GM19238 (cell line): ENCODE results near the gene FBXL19.

ENCODE experiments used
- DNase-seq: peaks from one replicate; pipeline ENCODE4 v3.0.0; 2011; ENCODE audit warnings: low spot score; ENCODE audit not compliant: insufficient read length

FBXL19 gene

GRCh38 chr16:30985401-30986128 lies 62.2 kb downstream of the FBXL19 start:
- DNase-seq: no peak

- DNase-seq: no peak
These were observed 63.0 kb downstream of the FBXL19 start for GRCh38 chr16:30986129-30986991.

GRCh38 chr16:30987581-30988190 lies 64.3 kb downstream of the FBXL19 start:
- DNase-seq: no peak

GRCh38 chr16:30989469-30990047 lies 66.2 kb downstream of the FBXL19 start:
- no peak for DNase-seq

GRCh38 chr16:30990105-30990504 lies 66.7 kb downstream of the FBXL19 start:
- no peak for DNase-seq

- no peak for DNase-seq
These were observed 67.7 kb downstream of the FBXL19 start for GRCh38 chr16:30991052-30991451.

- DNase-seq: no peak
These were observed 69.0 kb downstream of the FBXL19 start for GRCh38 chr16:30992276-30992780.

- no peak for DNase-seq
These were observed 69.8 kb downstream of the FBXL19 start for GRCh38 chr16:30992931-30993816.

GRCh38 chr16:30995927-30996323 lies 72.6 kb downstream of the FBXL19 start:
- no peak for DNase-seq

- no peak for DNase-seq
These were observed 73.1 kb downstream of the FBXL19 start for GRCh38 chr16:30996324-30996984.

GRCh38 chr16:30996985-30997724 lies 73.8 kb downstream of the FBXL19 start:
- DNase-seq: peak; percentile 98

GRCh38 chr16:30997725-30998711 lies 74.6 kb downstream of the FBXL19 start:
- DNase-seq: no peak
